Panc1 (cell line): ENCODE measurements around the gene ALK.

Experiments used
- POLR2AphosphoS5 ChIP-seq: IDR thresholded peaks from 2 replicates; pipeline ENCODE4 v1.6.1; 2012; ENCODE audit warnings: mild to moderate bottlenecking, low read depth, low read length, moderate library complexity
- TF ChIP-seq, protein P1 (sequence below), 2 experiments: IDR thresholded peaks; 2 replicates each; pipeline ENCODE4 v1.6.1; 2011 to 2012; ENCODE audit warnings: low read depth in 2 of 2, control low read depth in 1 of 2, low read length in 1 of 2, mild to moderate bottlenecking in 1 of 2, moderate library complexity in 1 of 2; ENCODE audit not compliant: insufficient read depth in 1 of 2

- no peak for TF ChIP-seq POLR2AphosphoS5
- TF ChIP-seq, protein P1, sequence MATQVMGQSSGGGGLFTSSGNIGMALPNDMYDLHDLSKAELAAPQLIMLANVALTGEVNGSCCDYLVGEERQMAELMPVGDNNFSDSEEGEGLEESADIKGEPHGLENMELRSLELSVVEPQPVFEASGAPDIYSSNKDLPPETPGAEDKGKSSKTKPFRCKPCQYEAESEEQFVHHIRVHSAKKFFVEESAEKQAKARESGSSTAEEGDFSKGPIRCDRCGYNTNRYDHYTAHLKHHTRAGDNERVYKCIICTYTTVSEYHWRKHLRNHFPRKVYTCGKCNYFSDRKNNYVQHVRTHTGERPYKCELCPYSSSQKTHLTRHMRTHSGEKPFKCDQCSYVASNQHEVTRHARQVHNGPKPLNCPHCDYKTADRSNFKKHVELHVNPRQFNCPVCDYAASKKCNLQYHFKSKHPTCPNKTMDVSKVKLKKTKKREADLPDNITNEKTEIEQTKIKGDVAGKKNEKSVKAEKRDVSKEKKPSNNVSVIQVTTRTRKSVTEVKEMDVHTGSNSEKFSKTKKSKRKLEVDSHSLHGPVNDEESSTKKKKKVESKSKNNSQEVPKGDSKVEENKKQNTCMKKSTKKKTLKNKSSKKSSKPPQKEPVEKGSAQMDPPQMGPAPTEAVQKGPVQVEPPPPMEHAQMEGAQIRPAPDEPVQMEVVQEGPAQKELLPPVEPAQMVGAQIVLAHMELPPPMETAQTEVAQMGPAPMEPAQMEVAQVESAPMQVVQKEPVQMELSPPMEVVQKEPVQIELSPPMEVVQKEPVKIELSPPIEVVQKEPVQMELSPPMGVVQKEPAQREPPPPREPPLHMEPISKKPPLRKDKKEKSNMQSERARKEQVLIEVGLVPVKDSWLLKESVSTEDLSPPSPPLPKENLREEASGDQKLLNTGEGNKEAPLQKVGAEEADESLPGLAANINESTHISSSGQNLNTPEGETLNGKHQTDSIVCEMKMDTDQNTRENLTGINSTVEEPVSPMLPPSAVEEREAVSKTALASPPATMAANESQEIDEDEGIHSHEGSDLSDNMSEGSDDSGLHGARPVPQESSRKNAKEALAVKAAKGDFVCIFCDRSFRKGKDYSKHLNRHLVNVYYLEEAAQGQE (IDR thresholded peaks at IDR 0.05; ENCODE audit: insufficient read depth in 1 of 2, low read depth in 2 of 2, low read length in 1 of 2): no peak
Observed at GRCh38 chr2:29401994-29402393, 519.4 kb downstream of the ALK start.
